ENCODE measurements around the gene SLC26A11.

The SLC26A11 gene

DNA sequence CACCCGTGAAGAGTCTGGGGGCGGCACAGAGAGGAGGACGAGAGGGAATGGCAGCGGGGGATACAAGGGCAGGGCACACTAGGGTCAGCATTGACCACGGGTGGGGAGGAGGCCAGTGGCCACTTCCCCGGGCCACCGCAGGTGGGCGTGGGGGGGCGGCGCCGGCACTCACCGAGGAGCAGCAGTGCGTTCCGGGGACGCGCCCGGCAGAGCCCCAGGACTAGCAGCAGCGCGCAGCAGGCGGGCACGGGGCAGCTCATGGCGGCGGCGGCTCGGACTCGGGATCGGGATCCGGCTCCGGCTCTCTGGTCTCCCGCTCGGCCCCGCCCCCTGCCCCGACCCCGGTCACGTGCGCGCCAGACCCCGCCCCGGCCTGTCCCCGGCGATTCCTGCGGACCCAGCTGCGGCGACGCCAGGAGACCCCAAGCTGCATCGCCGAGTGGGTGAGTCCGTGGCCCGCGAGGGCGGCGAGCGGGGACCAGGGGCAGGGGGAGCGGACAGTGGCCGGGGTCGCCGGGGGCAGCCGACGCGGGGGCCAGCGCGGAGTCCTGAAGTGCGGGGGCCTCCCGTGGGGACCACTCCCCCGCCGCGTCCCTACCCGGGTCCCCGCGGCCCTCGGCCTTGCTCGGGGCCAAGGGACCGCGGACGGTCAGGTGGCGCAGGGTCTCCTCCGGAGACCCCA is at the start of gene SLC26A11, which contains the start of gene SGSH:
Gene SLC26A11 (plus strand): TSS at position 374 of the 682 bp plus-strand sequence. CDS start 1,134 bp downstream, outside the sequence.
Gene SGSH (minus strand): TSS at position 280 of the 682 bp plus-strand sequence. CDS start 20 bp downstream, at position 260.
- peaks cover 10% of the 10 kb centered on the region for H3K4me1 Mint-ChIP-seq
- peaks cover 19% of the 10 kb centered on the region for H3K36me3 Mint-ChIP-seq (ENCODE audit: low read depth)
- no peaks in the 10 kb centered on the region for H3K9me3 Mint-ChIP-seq
- H3K4me3 Mint-ChIP-seq: peak within 1 kb of the TSS; percentile 91 to 94 (median 91)
- peak within 1 kb of the TSS; percentile 76 to 96 (median 94) for H3K27ac Mint-ChIP-seq
- no peaks in the 10 kb centered on the region for H3K27me3 Mint-ChIP-seq (ENCODE audit: low read depth)
- no peak for TF ChIP-seq CTCF (IDR thresholded peaks at IDR 0.05; ENCODE audit: unreplicated experiment in 3 of 3)

GRCh38 chr17:80171681-80172080 is 48.5 kb upstream of the SLC26A11 start:
- Mint-ChIP-seq H3K4me3 (no peak overlapping the region), H3K9me3 (no peaks in the 10 kb centered on the region), H3K36me3 (ENCODE audit: low read depth) (no peaks in the 10 kb centered on the region), H3K27me3 (ENCODE audit: low read depth) (peaks cover 19% of the 10 kb centered on the region), H3K4me1 (peaks cover 10% of the 10 kb centered on the region), H3K27ac (no peak overlapping the region)
- TF ChIP-seq CTCF (IDR thresholded peaks at IDR 0.05; ENCODE audit: unreplicated experiment in 3 of 3): no peak

DNA sequence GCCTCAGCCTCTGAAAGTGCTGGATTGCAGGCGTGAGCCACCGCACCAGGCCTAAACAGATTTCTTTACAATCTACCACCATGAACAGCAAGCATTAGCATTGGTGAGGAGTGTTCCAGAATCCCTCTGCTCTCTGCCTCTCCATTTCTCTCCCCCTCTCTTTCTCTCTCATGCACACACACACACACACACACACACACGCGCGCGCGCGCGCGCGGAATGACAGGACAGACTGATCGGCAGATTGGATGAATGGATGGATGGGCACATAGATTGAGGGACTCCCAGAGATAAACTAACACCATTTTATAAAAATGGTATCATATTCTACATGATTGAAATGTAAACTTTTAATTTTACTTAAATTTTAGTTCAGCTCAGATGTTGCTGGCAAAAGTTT is 47.1 kb upstream of the SLC26A11 start:
- peaks cover 8% of the 10 kb centered on the region for H3K4me1 Mint-ChIP-seq
- H3K36me3 Mint-ChIP-seq (ENCODE audit: low read depth): no peaks in the 10 kb centered on the region
- no peaks in the 10 kb centered on the region for H3K9me3 Mint-ChIP-seq
- H3K27ac Mint-ChIP-seq: no peak overlapping the region
- no peak for TF ChIP-seq CTCF (IDR thresholded peaks at IDR 0.05; ENCODE audit: unreplicated experiment in 3 of 3)
- peaks cover 19% of the 10 kb centered on the region for H3K27me3 Mint-ChIP-seq (ENCODE audit: low read depth)
- no peak overlapping the region for H3K4me3 Mint-ChIP-seq

DNA sequence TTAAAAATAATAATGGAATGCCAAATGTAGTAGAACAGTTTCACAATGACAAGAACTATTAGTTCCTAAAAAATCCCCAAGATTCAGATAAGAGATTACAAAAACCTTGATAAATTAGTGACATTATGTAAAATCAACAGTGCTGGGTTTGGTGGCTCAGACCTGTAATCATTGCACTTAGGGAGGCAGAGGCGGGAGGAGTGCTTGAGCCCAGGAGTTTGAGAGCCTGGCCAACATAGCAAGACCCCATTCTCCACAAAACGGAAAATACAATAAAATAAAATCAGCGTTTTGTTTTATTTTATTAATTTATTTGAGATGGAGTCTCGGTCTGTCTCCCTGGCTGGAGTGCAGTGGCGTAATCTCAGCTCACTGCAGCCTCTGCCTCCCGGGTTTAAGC is 46.3 kb upstream of the SLC26A11 start:
- peaks cover 22% of the 10 kb centered on the region for H3K27me3 Mint-ChIP-seq (ENCODE audit: low read depth)
- peaks cover 7% of the 10 kb centered on the region for H3K4me1 Mint-ChIP-seq
- no peaks in the 10 kb centered on the region for H3K9me3 Mint-ChIP-seq
- H3K36me3 Mint-ChIP-seq (ENCODE audit: low read depth): no peaks in the 10 kb centered on the region
- no peak overlapping the region for H3K4me3 Mint-ChIP-seq
- no peak for TF ChIP-seq CTCF (IDR thresholded peaks at IDR 0.05; ENCODE audit: unreplicated experiment in 3 of 3)
- H3K27ac Mint-ChIP-seq: no peak overlapping the region

DNA sequence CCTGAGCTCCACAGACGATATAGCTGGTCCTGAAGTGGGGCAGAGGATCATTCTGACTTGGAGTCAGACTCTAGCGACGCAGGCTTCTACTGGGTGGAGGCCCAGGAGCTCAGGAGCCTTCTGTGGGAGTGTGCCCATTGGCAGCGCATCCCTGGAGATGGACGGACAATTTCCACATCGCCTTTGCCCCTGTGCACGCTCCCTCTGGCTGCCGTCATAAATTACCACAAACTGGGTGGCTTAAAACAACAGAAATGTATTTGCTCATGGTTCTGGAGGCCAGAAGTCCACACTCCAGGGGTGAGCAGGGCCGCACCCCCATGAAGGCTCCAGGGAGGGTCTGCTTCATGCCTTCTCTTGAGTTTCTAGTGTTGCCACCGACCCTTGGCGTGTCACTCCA is 43.5 kb upstream of the SLC26A11 start:
- peaks cover 11% of the 10 kb centered on the region for H3K4me1 Mint-ChIP-seq
- no peak for TF ChIP-seq CTCF (IDR thresholded peaks at IDR 0.05; ENCODE audit: unreplicated experiment in 3 of 3)
- no peak overlapping the region for H3K27ac Mint-ChIP-seq
- H3K4me3 Mint-ChIP-seq: no peak overlapping the region
- peaks cover 8% of the 10 kb centered on the region for H3K27me3 Mint-ChIP-seq (ENCODE audit: low read depth)
- no peaks in the 10 kb centered on the region for H3K9me3 Mint-ChIP-seq
- no peaks in the 10 kb centered on the region for H3K36me3 Mint-ChIP-seq (ENCODE audit: low read depth)
